GM23338 (cell line): Measurements from ENCODE around the gene CTNNA1. TPM values are rescaled to one million over a fixed set of nuclear protein-coding genes. Genes with fewer than 3 reads are reported as not detected.

Source experiments
- ATAC-seq: fragments of 200-7000 bp; cut with Tn5 transposase; 3 replicates; pipeline ENCODE4 v1.9.1; 2020
- DNase-seq: peaks from one replicate; pipeline ENCODE4 v3.0.0-alpha.2; 2015; ENCODE audit warnings: low spot score
- H2AFZ ChIP-seq: fragments of 200-600 bp; sonication (generic); 2 replicates; pipeline ENCODE4 v1.8.0; 2016; ENCODE audit warnings: antibody characterized with exemption, mild to moderate bottlenecking, moderate library complexity
- H3F3A ChIP-seq: fragments of 200-600 bp; sonication (generic); replicated peaks from 2 replicates; pipeline ENCODE4 v1.8.0; 2017; ENCODE audit warnings: antibody characterized with exemption, mixed run types, low read depth
- H3K27ac ChIP-seq: fragments of 200-600 bp; sonication (generic); 2 replicates; pipeline ENCODE4 v1.6.1; 2016; ENCODE audit warnings: low read depth
- H3K27me3 ChIP-seq: fragments of 200-600 bp; sonication (generic); 2 replicates; pipeline ENCODE4 v1.8.0; 2016; ENCODE audit warnings: mild to moderate bottlenecking, mixed run types, moderate library complexity; ENCODE audit not compliant: insufficient read depth
- H3K36me3 ChIP-seq: fragments of 200-600 bp; sonication (generic); 2 replicates; pipeline ENCODE4 v1.8.0; 2016; ENCODE audit warnings: mild to moderate bottlenecking; ENCODE audit not compliant: insufficient read depth
- H3K4me1 ChIP-seq: fragments of 200-600 bp; sonication (generic); 2 replicates; pipeline ENCODE4 v1.8.0; 2016; ENCODE audit warnings: mild to moderate bottlenecking, moderate library complexity; ENCODE audit not compliant: insufficient read depth
- H3K4me2 ChIP-seq: fragments of 200-600 bp; sonication (generic); 2 replicates; pipeline ENCODE4 v1.7.1; 2017; ENCODE audit warnings: mixed run types
- H3K4me3 ChIP-seq: fragments of 200-600 bp; sonication (generic); 2 replicates; pipeline ENCODE4 v1.6.1; 2016; ENCODE audit warnings: mixed run types
- H3K79me2 ChIP-seq: fragments of 200-600 bp; sonication (generic); replicated peaks from 2 replicates; pipeline ENCODE4 v1.8.0; 2017; ENCODE audit warnings: mild to moderate bottlenecking; ENCODE audit not compliant: insufficient read depth
- H3K9me2 ChIP-seq: fragments of 200-600 bp; sonication (generic); 2 replicates; pipeline ENCODE4 v1.8.0; 2017; ENCODE audit not compliant: insufficient read depth
- H4K20me1 ChIP-seq: fragments of 200-600 bp; sonication (generic); replicated peaks from 2 replicates; pipeline ENCODE4 v1.8.0; 2017; ENCODE audit warnings: mild to moderate bottlenecking; ENCODE audit not compliant: insufficient read depth
- H3K27ac Mint-ChIP-seq: 2 replicates; pipeline ENCODE4 v1.8.0; 2020; ENCODE audit warnings: inconsistent platforms, mild to moderate bottlenecking, moderate library complexity, mixed read lengths
- H3K27me3 Mint-ChIP-seq: 3 replicates; pipeline ENCODE4 v1.8.0; 2022; ENCODE audit warnings: low read depth, mild to moderate bottlenecking, moderate library complexity, mixed read lengths, inconsistent platforms; ENCODE audit not compliant: insufficient read depth, poor library complexity
- H3K36me3 Mint-ChIP-seq: 3 replicates; pipeline ENCODE4 v1.8.0; 2021; ENCODE audit warnings: low read depth, mild to moderate bottlenecking, inconsistent platforms, moderate library complexity, mixed read lengths
- H3K4me1 Mint-ChIP-seq: 3 replicates; pipeline ENCODE4 v1.8.0; 2020; ENCODE audit warnings: mild to moderate bottlenecking, inconsistent platforms, mixed read lengths
- H3K4me3 Mint-ChIP-seq: 3 replicates; pipeline ENCODE4 v1.8.0; 2021; ENCODE audit warnings: moderate library complexity, mild to moderate bottlenecking, inconsistent platforms, mixed read lengths
- H3K9me3 Mint-ChIP-seq: 3 replicates; pipeline ENCODE4 v1.8.0; 2020; ENCODE audit warnings: moderate library complexity, mild to moderate bottlenecking, inconsistent platforms, mixed read lengths
- CTCF ChIP-seq, 2 experiments: fragments of 200-600 bp in 1 of 2; sonication (generic) in 1 of 2; conservative IDR thresholded peaks; 2 replicates each; pipeline versions ENCODE4 v1.5.1 to v1.6.1; 2016 to 2017; ENCODE audit warnings: antibody characterized with exemption in 2 of 2, low read depth in 2 of 2, mild to moderate bottlenecking in 2 of 2, moderate library complexity in 1 of 2
- ETS1 ChIP-seq: IDR thresholded peaks from 2 replicates; pipeline ENCODE4 v1.6.1; 2016; ENCODE audit warnings: antibody characterized with exemption
- EZH2 ChIP-seq: fragments of 200-600 bp; sonication (generic); IDR thresholded peaks from one replicate; pipeline ENCODE4 v1.8.0; 2017; ENCODE audit warnings: antibody characterized with exemption, mild to moderate bottlenecking, low read depth; ENCODE audit not compliant: unreplicated experiment
- EZH2phosphoT487 ChIP-seq: fragments of 200-600 bp; sonication (generic); IDR thresholded peaks from one replicate; pipeline ENCODE4 v1.8.1; 2018; ENCODE audit warnings: antibody characterized with exemption; ENCODE audit not compliant: unreplicated experiment
- POLR2AphosphoS5 ChIP-seq: IDR thresholded peaks from 2 replicates; pipeline ENCODE4 v1.6.1; 2016; ENCODE audit warnings: antibody characterized with exemption, low read depth
- REST ChIP-seq: IDR thresholded peaks from one replicate; pipeline ENCODE4 v1.6.1; 2018; ENCODE audit warnings: antibody characterized with exemption; ENCODE audit not compliant: unreplicated experiment
- ZNF114 ChIP-seq: fragments of 250-450 bp; sonication (Bioruptor Pico); IDR thresholded peaks from 2 replicates; pipeline ENCODE4 v1.5.0; 2020; ENCODE audit warnings: mild to moderate bottlenecking, moderate library complexity
- ZNF331 ChIP-seq: fragments of 250-450 bp; sonication (Bioruptor Pico); IDR thresholded peaks from 2 replicates; pipeline ENCODE4 v1.5.0; 2020; ENCODE audit warnings: low read depth, mild to moderate bottlenecking, moderate library complexity
- ZNF462 ChIP-seq: fragments of 250-450 bp; sonication (Bioruptor Pico); IDR thresholded peaks from 2 replicates; pipeline ENCODE4 v1.5.0; 2020; ENCODE audit warnings: mild to moderate bottlenecking, moderate library complexity
- polyA plus RNA-seq: library from polyadenylated mRNA; unstranded; fragments of >200 nt; fragmentation: Nextera tagmentation; extraction: Ambion mirVana; gene quantifications from 2 replicates; pipeline ENCODE4 v1.2.1, GENCODE V29; 2016
- total RNA-seq: library from RNA; depleted of rRNA; stranded (reverse); fragments of >200 nt; shearing (Covaris generic); gene quantifications from 2 replicates; pipeline ENCODE4 v1.2.3, GENCODE V29; 2014

CTNNA1 gene
- total and polyA plus RNA-seq, 2 experiments from 2014 or later: 111 to 348 TPM

DNA sequence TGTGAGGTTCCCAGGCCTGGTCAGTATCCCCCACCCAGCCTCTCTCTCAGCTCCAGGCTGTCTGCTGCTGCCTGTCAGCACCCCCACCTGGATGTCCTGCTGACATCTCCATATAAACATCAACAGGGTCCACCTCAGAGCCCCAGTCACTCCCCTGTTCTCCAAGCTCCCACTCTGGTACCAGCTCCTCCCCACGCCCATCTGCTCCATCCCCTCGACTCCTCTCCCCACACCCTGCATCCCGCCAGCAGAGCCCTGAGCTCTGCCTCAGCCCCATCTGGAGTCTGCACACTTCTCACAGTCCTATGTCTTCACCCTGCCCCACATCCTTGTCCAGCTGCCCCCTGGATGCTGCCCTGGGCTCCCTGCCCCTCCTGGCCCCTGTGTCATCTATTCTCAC lies 189.6 kb downstream of the CTNNA1 start:
- Mint-ChIP-seq H3K4me3 (no peak overlapping the region), H3K4me1 (peaks cover 40% of the 10 kb centered on the region), H3K36me3 (no peaks in the 10 kb centered on the region), H3K27ac (no peak overlapping the region), H3K9me3 (no peaks in the 10 kb centered on the region), H3K27me3 (peaks cover 17% of the 10 kb centered on the region)
- H3K4me1 ChIP-seq: peaks cover 10% of the 10 kb centered on the region
- H3K4me3 ChIP-seq: no peak overlapping the region
- H3K36me3 ChIP-seq: no peaks in the 10 kb centered on the region
- DNase-seq: no peak
- no peaks in the 10 kb centered on the region for H4K20me1 ChIP-seq
- no peaks in the 10 kb centered on the region for H3K27me3 ChIP-seq
- ATAC-seq: peak; percentile 12
- TF ChIP-seq ZNF331 (CRISPR knock-in tag): no peak
- no peak for TF ChIP-seq REST
- TF ChIP-seq CTCF (conservative IDR thresholded peaks at IDR 0.05; ENCODE audit: low read depth in 2 of 2): peak in 1 of 2 experiments; percentile 30; a peak in 2 of 4 replicates
- no peak overlapping the region for H2AFZ ChIP-seq
- H3K27ac ChIP-seq: no peak overlapping the region
- no peaks in the 10 kb centered on the region for H3F3A ChIP-seq
- H3K79me2 ChIP-seq: no peaks in the 10 kb centered on the region
- H3K4me2 ChIP-seq: no peak overlapping the region
- no peaks in the 10 kb centered on the region for H3K9me2 ChIP-seq

DNA sequence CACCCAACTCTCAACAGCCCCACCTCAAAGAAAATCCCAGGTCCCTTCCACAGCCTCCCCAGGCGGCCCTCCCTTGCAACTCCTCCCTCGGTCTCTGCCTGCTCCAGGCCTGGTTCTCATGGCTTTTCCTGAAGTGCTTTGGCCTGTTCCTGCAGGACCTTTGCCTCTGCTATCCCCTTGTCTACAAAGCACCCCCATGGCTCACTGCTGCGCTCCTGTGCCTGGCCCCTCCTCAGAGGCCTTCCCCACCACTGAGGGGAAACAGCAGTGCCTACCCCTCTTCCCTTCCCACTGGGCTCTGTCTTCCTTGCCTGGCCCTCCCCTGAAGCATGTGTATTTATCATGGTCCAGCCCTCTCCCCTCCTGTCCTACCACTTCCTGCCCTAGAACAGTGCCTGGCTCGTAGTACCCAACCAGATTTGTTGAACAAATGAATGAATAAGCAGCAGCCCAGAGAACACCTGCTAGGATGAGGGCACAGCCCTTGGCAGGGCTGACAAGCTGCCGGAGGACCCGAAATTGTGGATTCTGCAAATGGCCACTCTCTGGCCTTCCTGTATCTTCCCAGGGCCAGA lies 190.5 kb downstream of the CTNNA1 start:
- Histone ChIP-seq H3K4me3 (no peak overlapping the region), H3K79me2 (no peaks in the 10 kb centered on the region), H3F3A (no peaks in the 10 kb centered on the region), H3K27ac (no peak overlapping the region), H3K4me1 (peaks cover 6% of the 10 kb centered on the region), H3K27me3 (no peaks in the 10 kb centered on the region), H2AFZ (no peak overlapping the region), H3K9me2 (no peaks in the 10 kb centered on the region), H3K36me3 (no peaks in the 10 kb centered on the region), H3K4me2 (no peak overlapping the region), H4K20me1 (no peaks in the 10 kb centered on the region)
- DNase-seq: no peak
- H3K4me3 Mint-ChIP-seq: no peak overlapping the region
- H3K9me3 Mint-ChIP-seq: no peaks in the 10 kb centered on the region
- no peaks in the 10 kb centered on the region for H3K36me3 Mint-ChIP-seq
- H3K4me1 Mint-ChIP-seq: peaks cover 41% of the 10 kb centered on the region
- H3K27ac Mint-ChIP-seq: peak overlapping the region; percentile 12; the same call in 1 of the 2 replicates
- no peak for ATAC-seq
- peaks cover 12% of the 10 kb centered on the region for H3K27me3 Mint-ChIP-seq
- TF ChIP-seq ZNF462 (CRISPR knock-in tag) (no peak), ETS1 (no peak), EZH2 (no peak), POLR2AphosphoS5 (no peak), EZH2phosphoT487 (no peak), ZNF114 (CRISPR knock-in tag) (no peak)
